A549 (cell line): ENCODE measurements around the gene ACOT11. TPM values are rescaled to one million over a fixed set of nuclear protein-coding genes. Genes with fewer than 3 reads are reported as not detected.

Experiments
- ATAC-seq, 2 experiments: fragments of 200-7000 bp in 1 of 2; fragments of >200 bp in 1 of 2; cut with Nextera tagmentation in 1 of 2; cut with Tn5 transposase in 1 of 2; 3 replicates each; pipeline versions ENCODE4 v1.8.0 to v1.9.1; 2018 to 2020; ENCODE audit warnings: mild to moderate bottlenecking in 1 of 2, moderate library complexity in 1 of 2
- CTCF ChIA-PET: fragments of 300-600 bp; sonication (Branson Sonifier 250); formaldehyde crosslinking; extraction: SDS; loops from one replicate; lab custom pipeline; 2021; ENCODE audit warnings: antibody characterized with exemption, inconsistent platforms; lab: Yijun Ruan, JAX
- POLR2A ChIA-PET: fragments of 350-600 bp; formaldehyde crosslinking; extraction: SDS; loops from one replicate; lab custom pipeline; 2021; ENCODE audit warnings: antibody characterized with exemption, inconsistent platforms; lab: Yijun Ruan, JAX
- DNase-seq, 2 experiments: peaks; one replicate each; pipeline versions ENCODE4 v3.0.0 to v3.0.0-alpha.2; 2011 to 2016; ENCODE audit warnings: low read depth in 1 of 2, low spot score in 1 of 2
- FAIRE-seq: peaks from 2 replicates; lab custom pipeline; 2011; peaks lifted over from hg19 to GRCh38; lab: Jason Lieb, UNC
- H3K27ac ChIP-seq, 2 experiments: fragments of >200 bp; sonication (Bioruptor Twin); formaldehyde crosslinking; 3 replicates each; pipeline ENCODE4 v1.5.1; 2016 to 2017
- H3K4me1 ChIP-seq: fragments of >200 bp; sonication (Bioruptor Twin); formaldehyde crosslinking; 3 replicates; pipeline ENCODE4 v1.6.1; 2016
- H3K4me2 ChIP-seq: fragments of >200 bp; sonication (Bioruptor Twin); formaldehyde crosslinking; 3 replicates; pipeline ENCODE4 v1.6.1; 2016
- H3K4me3 ChIP-seq: fragments of >200 bp; sonication (Bioruptor Twin); formaldehyde crosslinking; 3 replicates; pipeline ENCODE4 v1.5.1; 2016
- H3K9me3 ChIP-seq: fragments of >200 bp; sonication (Bioruptor Twin); formaldehyde crosslinking; 3 replicates; pipeline ENCODE4 v1.6.1; 2016
- BHLHE40 ChIP-seq: IDR thresholded peaks from 2 replicates; pipeline ENCODE4 v1.6.1; 2012; ENCODE audit warnings: low read depth, low read length, inconsistent platforms
- CBX8 ChIP-seq: fragments of 200-600 bp; sonication (generic); IDR thresholded peaks from 2 replicates; pipeline ENCODE4 v1.6.1; 2016
- EHF ChIP-seq: fragments of 250-450 bp; sonication (Bioruptor Pico); IDR thresholded peaks from 2 replicates; pipeline ENCODE4 v1.5.0; 2020; ENCODE audit warnings: mild to moderate bottlenecking
- EP300 ChIP-seq, 2 experiments: fragments of >200 bp; sonication (Bioruptor Twin); formaldehyde crosslinking; IDR thresholded peaks; 2 replicates in 1 of 2; 3 replicates in 1 of 2; pipeline ENCODE4 v1.6.1; 2016 to 2017
- ESRRA ChIP-seq: fragments of 150-350 bp; IDR thresholded peaks from 2 replicates; pipeline ENCODE4 v1.6.1; 2014; ENCODE audit warnings: mild to moderate bottlenecking, low read length, borderline replicate concordance
- FOSL2 ChIP-seq, 2 experiments: fragments of 450-650 bp in 1 of 2; fragments of >200 bp in 1 of 2; sonication (Bioruptor Twin) in 1 of 2; formaldehyde crosslinking; IDR thresholded peaks; 2 replicates each; pipeline versions ENCODE4 v1.5.0 to v1.6.1; 2016 to 2020; ENCODE audit warnings: mild to moderate bottlenecking in 1 of 2, moderate library complexity in 1 of 2
- HDAC2 ChIP-seq: fragments of 200-600 bp; sonication (generic); IDR thresholded peaks from 2 replicates; pipeline ENCODE4 v1.6.1; 2016
- HEYL ChIP-seq: fragments of 250-450 bp; sonication (Bioruptor Pico); IDR thresholded peaks from 2 replicates; pipeline ENCODE4 v1.8.0; 2021; ENCODE audit warnings: mild to moderate bottlenecking, moderate library complexity
- HOXA7 ChIP-seq: fragments of 250-450 bp; sonication (Bioruptor Pico); IDR thresholded peaks from 2 replicates; pipeline ENCODE4 v1.5.0; 2020; ENCODE audit warnings: mild to moderate bottlenecking, moderate library complexity
- HOXB5 ChIP-seq: fragments of 250-450 bp; sonication (Bioruptor Pico); IDR thresholded peaks from 2 replicates; pipeline ENCODE4 v1.5.0; 2020; ENCODE audit warnings: mild to moderate bottlenecking, moderate library complexity
- JUN ChIP-seq, 2 experiments: fragments of >200 bp; sonication (Bioruptor Twin); formaldehyde crosslinking; IDR thresholded peaks; 2 replicates in 1 of 2; 3 replicates in 1 of 2; pipeline ENCODE4 v1.6.1; 2016 to 2017
- MAFK ChIP-seq: fragments of 450-650 bp; IDR thresholded peaks from 2 replicates; pipeline ENCODE4 v1.6.1; 2014; ENCODE audit not compliant: partially characterized antibody
- MAZ ChIP-seq: fragments of 150-350 bp; IDR thresholded peaks from 2 replicates; pipeline ENCODE4 v1.6.1; 2014; ENCODE audit warnings: antibody characterized with exemption, low read depth, low read length, borderline replicate concordance
- NFE2L2 ChIP-seq: fragments of 150-350 bp; conservative IDR thresholded peaks from 2 replicates; pipeline ENCODE4 v1.6.1; 2014; ENCODE audit warnings: low read length
- NPAS2 ChIP-seq: fragments of 250-450 bp; sonication (Bioruptor Pico); IDR thresholded peaks from 2 replicates; pipeline ENCODE4 v1.8.0; 2022; ENCODE audit warnings: mild to moderate bottlenecking, moderate library complexity, borderline replicate concordance
- PHF8 ChIP-seq: fragments of 200-600 bp; sonication (generic); IDR thresholded peaks from 2 replicates; pipeline ENCODE4 v1.6.1; 2016; ENCODE audit warnings: low read depth, mild to moderate bottlenecking, antibody characterized with exemption, moderate library complexity, borderline replicate concordance
- POLR2AphosphoS2 ChIP-seq: conservative IDR thresholded peaks from 2 replicates; pipeline ENCODE4 v1.6.1; 2012; ENCODE audit warnings: low read length, improper control_type of control experiment, inconsistent platforms
- RAD21 ChIP-seq, 2 experiments: fragments of >200 bp in 1 of 2; sonication (Bioruptor Twin) in 1 of 2; formaldehyde crosslinking in 1 of 2; IDR thresholded peaks in 1 of 2; conservative IDR thresholded peaks in 1 of 2; 2 replicates in 1 of 2; 3 replicates in 1 of 2; pipeline ENCODE4 v1.6.1; 2012 to 2018; ENCODE audit warnings: inconsistent platforms in 1 of 2
- RCOR1 ChIP-seq: fragments of 150-350 bp; IDR thresholded peaks from 2 replicates; pipeline ENCODE4 v1.6.1; 2014; ENCODE audit warnings: antibody characterized with exemption, low read length, low read depth
- SMC3 ChIP-seq: fragments of >200 bp; sonication (Bioruptor Twin); formaldehyde crosslinking; IDR thresholded peaks from 3 replicates; pipeline ENCODE4 v1.6.1; 2018; ENCODE audit warnings: inconsistent platforms
- TP53 ChIP-seq: fragments of 250-450 bp; sonication (Bioruptor Pico); IDR thresholded peaks from 2 replicates; pipeline ENCODE4 v1.5.0; 2021; ENCODE audit warnings: mild to moderate bottlenecking, moderate library complexity
- ZNF302 ChIP-seq: fragments of 250-450 bp; sonication (Bioruptor Pico); IDR thresholded peaks from 2 replicates; pipeline ENCODE4 v1.9.0; 2021; ENCODE audit warnings: inconsistent platforms, mild to moderate bottlenecking, moderate library complexity
- WGBS: methylation state at CpG from one replicate; pipeline ENCODE4 v1.1.6; 2017; ENCODE audit errors: missing lambda C conversion rate; 5-methylcytosine and 5-hydroxymethylcytosine counted together
- polyA plus RNA-seq, 4 experiments: library from polyadenylated mRNA; depleted of rRNA in 3 of 4; stranded (reverse); fragments of >200 nt; fragmentation: RNase III in 1 of 4; extraction: RNeasy Plus Mini Kit Qiagen cat#74134 plus additional on column Dnase treatment in 1 of 4; gene quantifications; 2 replicates in 3 of 4; 3 replicates in 1 of 4; pipeline ENCODE4 v1.2.3, GENCODE V29; 2011 to 2017
- TF ChIP-seq, protein P1 (sequence below): fragments of >200 bp; sonication (Bioruptor Twin); formaldehyde crosslinking; IDR thresholded peaks from 3 replicates; pipeline ENCODE4 v1.5.1; 2016
- TF ChIP-seq, protein P2 (sequence below): fragments of 250-450 bp; sonication (Bioruptor Pico); IDR thresholded peaks from 2 replicates; pipeline ENCODE4 v1.5.0; 2020; ENCODE audit warnings: low read depth, mild to moderate bottlenecking, moderate library complexity
- TF ChIP-seq, protein P3 (sequence below): fragments of 200-600 bp; sonication (generic); IDR thresholded peaks from 2 replicates; pipeline ENCODE4 v1.6.1; 2016; ENCODE audit warnings: antibody characterized with exemption, mild to moderate bottlenecking, moderate library complexity
- TF ChIP-seq, protein P4 (sequence below): fragments of >200 bp; sonication (Bioruptor Twin); formaldehyde crosslinking; IDR thresholded peaks from 2 replicates; pipeline ENCODE4 v1.6.1; 2016

ACOT11 gene
- polyA plus RNA-seq, 2 of the 4 experiments (the other 2 are of a cell fraction) = 1.7 TPM

DNA sequence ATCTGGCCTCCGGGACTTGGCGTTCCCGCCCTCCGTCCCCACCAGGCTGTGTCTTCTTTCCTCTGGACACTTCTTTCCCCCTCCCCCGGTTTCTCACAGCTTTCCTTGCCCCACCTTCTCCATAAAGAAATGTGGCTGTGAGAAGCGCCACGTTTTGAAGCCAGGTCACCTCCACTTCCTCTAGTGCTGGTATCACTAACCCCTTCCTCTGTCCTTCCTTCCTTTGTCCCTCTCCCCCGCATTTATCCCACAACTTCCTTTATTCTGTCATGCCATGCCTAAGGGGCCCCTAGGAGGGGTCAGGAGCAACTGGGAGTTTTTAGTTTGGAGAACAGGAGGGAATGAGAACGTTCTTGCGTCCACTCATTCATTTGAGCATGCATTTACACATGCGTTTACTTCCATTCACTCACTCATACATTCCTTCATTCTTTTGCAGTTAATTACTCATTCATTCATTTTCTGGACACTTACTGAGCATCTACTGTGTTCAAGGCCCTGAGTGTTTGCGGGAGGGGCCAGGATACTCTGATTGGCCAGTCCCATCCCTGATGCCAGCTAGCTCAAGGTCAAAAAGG is 5.0 kb upstream of the ACOT11 start:
- CTCF ChIA-PET = interaction anchor here (1.4 kb wide), 1 partner anchor 8 kb away, joined by 3 read pairs; no protein-coding TSS in a partner anchor
- Histone ChIP-seq H3K4me3 (peak overlapping the region; percentile 51), H3K4me1 (peaks cover 15% of the 10 kb centered on the region; the same call in 2 of the 3 replicates), H3K4me2 (peak overlapping the region; percentile 88), H3K9me3 (no peaks in the 10 kb centered on the region), H3K27ac (peak overlapping the region; percentile 78 to 93)
- DNase-seq (peak in 1 of 2 experiments; percentile 19), FAIRE-seq (no peak), ATAC-seq (0 out of 6 replicates have a peak, but pooled peaks of 1 of the 2 experiments have one; percentile 5)
- TF ChIP-seq, protein P1, sequence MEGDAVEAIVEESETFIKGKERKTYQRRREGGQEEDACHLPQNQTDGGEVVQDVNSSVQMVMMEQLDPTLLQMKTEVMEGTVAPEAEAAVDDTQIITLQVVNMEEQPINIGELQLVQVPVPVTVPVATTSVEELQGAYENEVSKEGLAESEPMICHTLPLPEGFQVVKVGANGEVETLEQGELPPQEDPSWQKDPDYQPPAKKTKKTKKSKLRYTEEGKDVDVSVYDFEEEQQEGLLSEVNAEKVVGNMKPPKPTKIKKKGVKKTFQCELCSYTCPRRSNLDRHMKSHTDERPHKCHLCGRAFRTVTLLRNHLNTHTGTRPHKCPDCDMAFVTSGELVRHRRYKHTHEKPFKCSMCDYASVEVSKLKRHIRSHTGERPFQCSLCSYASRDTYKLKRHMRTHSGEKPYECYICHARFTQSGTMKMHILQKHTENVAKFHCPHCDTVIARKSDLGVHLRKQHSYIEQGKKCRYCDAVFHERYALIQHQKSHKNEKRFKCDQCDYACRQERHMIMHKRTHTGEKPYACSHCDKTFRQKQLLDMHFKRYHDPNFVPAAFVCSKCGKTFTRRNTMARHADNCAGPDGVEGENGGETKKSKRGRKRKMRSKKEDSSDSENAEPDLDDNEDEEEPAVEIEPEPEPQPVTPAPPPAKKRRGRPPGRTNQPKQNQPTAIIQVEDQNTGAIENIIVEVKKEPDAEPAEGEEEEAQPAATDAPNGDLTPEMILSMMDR = no peak
- TF ChIP-seq POLR2AphosphoS2 (no peak), EHF (no peak), HEYL (CRISPR knock-in tag) (no peak), MAZ (no peak), PHF8 (no peak), NFE2L2 (no peak), SMC3 (no peak), EP300 (IDR thresholded peaks at IDR 0.05) (no peak), NPAS2 (CRISPR knock-in tag) (no peak), CBX8 (no peak), HDAC2 (no peak), RAD21 (conservative IDR thresholded peaks at IDR 0.05 in 1 of 2, IDR thresholded peaks at IDR 0.05 in 1 of 2) (no peak)
- TF ChIP-seq, protein P2, sequence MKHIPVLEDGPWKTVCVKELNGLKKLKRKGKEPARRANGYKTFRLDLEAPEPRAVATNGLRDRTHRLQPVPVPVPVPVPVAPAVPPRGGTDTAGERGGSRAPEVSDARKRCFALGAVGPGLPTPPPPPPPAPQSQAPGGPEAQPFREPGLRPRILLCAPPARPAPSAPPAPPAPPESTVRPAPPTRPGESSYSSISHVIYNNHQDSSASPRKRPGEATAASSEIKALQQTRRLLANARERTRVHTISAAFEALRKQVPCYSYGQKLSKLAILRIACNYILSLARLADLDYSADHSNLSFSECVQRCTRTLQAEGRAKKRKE = no peak
- POLR2A ChIA-PET = interaction anchor here (1.4 kb wide), 1 partner anchor 27 kb away, joined by 3 read pairs; no protein-coding TSS in a partner anchor
- WGBS = 65% methylated on average over 12 of the region's 12 CpGs

DNA sequence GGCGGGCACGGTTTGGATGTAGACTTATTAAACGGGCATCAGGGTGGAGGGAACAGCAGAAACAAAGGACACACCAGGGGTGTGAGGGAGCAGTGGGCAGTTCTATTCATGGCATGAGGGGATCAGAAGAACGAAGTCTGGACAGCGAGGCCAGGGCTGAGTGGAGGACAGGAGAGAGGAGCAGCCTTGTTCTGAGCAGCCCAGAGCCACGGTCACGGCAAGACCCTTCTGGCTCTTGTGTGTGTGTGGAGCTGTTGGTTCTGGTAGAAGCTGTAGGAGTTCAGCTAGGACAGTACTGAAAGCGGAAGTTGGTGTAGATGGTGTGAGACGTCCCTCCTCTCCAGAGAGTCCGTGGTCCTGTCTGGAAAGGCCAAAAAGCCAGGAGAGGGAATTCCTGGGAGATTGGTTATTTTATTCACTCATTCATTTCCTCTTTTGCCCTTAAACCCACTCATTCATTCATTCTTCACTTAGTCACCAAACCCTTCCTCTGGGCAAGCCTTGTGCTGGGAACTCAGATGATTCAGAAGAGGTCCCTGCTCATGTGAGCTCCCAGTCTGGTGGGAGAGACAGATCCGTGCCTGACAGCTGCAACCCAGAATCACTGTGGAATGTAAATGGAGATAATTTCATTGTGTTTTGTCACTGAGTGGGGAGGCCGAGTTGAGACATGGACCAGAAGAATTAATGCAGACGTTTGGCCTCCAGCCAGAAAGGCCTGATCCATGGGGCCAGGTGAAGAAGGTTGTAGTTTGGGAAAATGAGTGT is 4.1 kb upstream of the ACOT11 start:
- WGBS = 83% methylated on average over 12 of the region's 13 CpGs
- CTCF ChIA-PET = no interaction called here
- H3K4me3 ChIP-seq = no peak overlapping the region
- POLR2A ChIA-PET = no interaction called here
- H3K27ac ChIP-seq = peak overlapping the region in 1 of 2 experiments; percentile 93; a peak in 2 of 6 replicates
- H3K4me2 ChIP-seq = no peak overlapping the region
- peaks cover 15% of the 10 kb centered on the region; the same call in 2 of the 3 replicates for H3K4me1 ChIP-seq
- DNase-seq (no peak), FAIRE-seq (no peak), ATAC-seq (no peak)
- H3K9me3 ChIP-seq = no peaks in the 10 kb centered on the region
- TF ChIP-seq HOXA7 (CRISPR knock-in tag) = no peak
- no peak for TF ChIP-seq TP53 (CRISPR knock-in tag)
- no peak for TF ChIP-seq EHF
- TF ChIP-seq, protein P3, sequence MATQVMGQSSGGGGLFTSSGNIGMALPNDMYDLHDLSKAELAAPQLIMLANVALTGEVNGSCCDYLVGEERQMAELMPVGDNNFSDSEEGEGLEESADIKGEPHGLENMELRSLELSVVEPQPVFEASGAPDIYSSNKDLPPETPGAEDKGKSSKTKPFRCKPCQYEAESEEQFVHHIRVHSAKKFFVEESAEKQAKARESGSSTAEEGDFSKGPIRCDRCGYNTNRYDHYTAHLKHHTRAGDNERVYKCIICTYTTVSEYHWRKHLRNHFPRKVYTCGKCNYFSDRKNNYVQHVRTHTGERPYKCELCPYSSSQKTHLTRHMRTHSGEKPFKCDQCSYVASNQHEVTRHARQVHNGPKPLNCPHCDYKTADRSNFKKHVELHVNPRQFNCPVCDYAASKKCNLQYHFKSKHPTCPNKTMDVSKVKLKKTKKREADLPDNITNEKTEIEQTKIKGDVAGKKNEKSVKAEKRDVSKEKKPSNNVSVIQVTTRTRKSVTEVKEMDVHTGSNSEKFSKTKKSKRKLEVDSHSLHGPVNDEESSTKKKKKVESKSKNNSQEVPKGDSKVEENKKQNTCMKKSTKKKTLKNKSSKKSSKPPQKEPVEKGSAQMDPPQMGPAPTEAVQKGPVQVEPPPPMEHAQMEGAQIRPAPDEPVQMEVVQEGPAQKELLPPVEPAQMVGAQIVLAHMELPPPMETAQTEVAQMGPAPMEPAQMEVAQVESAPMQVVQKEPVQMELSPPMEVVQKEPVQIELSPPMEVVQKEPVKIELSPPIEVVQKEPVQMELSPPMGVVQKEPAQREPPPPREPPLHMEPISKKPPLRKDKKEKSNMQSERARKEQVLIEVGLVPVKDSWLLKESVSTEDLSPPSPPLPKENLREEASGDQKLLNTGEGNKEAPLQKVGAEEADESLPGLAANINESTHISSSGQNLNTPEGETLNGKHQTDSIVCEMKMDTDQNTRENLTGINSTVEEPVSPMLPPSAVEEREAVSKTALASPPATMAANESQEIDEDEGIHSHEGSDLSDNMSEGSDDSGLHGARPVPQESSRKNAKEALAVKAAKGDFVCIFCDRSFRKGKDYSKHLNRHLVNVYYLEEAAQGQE = no peak
- TF ChIP-seq BHLHE40 = no peak
- TF ChIP-seq MAZ = no peak
- TF ChIP-seq FOSL2 (IDR thresholded peaks at IDR 0.05) = no peak
- no peak for TF ChIP-seq FOSL2 (CRISPR knock-in tag; IDR thresholded peaks at IDR 0.05)
- no peak for TF ChIP-seq RCOR1
- TF ChIP-seq ZNF302 (CRISPR knock-in tag) = no peak
- no peak for TF ChIP-seq JUN (IDR thresholded peaks at IDR 0.05)
- TF ChIP-seq HOXB5 = no peak
- TF ChIP-seq, protein P4, sequence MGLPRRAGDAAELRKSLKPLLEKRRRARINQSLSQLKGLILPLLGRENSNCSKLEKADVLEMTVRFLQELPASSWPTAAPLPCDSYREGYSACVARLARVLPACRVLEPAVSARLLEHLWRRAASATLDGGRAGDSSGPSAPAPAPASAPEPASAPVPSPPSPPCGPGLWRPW = no peak
- no peak for TF ChIP-seq ESRRA
- no peak for TF ChIP-seq MAFK
